Ammon's horn (tissue), 1 donor: ENCODE measurements around the gene HAND1.

Source experiments
- DNase-seq: peaks from one replicate; pipeline ENCODE4 v3.0.0-alpha.2; 2016; ENCODE audit warnings: low spot score

HAND1 gene

GRCh38 chr5:154455585-154455984 is 22.4 kb downstream of the HAND1 start:
- no peak for DNase-seq

- no peak for DNase-seq
Measured at GRCh38 chr5:154451957-154452356, 26.1 kb downstream of the HAND1 start.

- DNase-seq, result no peak
Measured at GRCh38 chr5:154449786-154450185, 28.2 kb downstream of the HAND1 start.

GRCh38 chr5:154447089-154447725 is 30.8 kb downstream of the HAND1 start:
- DNase-seq, result no peak

- DNase-seq, result peak; percentile 46
Measured at GRCh38 chr5:154446195-154447088, 31.6 kb downstream of the HAND1 start.

GRCh38 chr5:154445422-154446194 is 32.4 kb downstream of the HAND1 start, which contains the start of gene SAP30L:
SAP30L (plus strand) TSS chr5:154445997; CDS start chr5:154446605, 608 bp downstream.
- DNase-seq, result peak; percentile 95

- no peak for DNase-seq
Measured at GRCh38 chr5:154444556-154445421, 33.2 kb downstream of the HAND1 start.

GRCh38 chr5:154442801-154443200 is 35.2 kb downstream of the HAND1 start:
- no peak for DNase-seq

- DNase-seq, result no peak
Measured at GRCh38 chr5:154440540-154440939, 37.5 kb downstream of the HAND1 start.

- no peak for DNase-seq
Measured at GRCh38 chr5:154437281-154437965, 40.6 kb downstream of the HAND1 start.

- DNase-seq, result no peak
Measured at GRCh38 chr5:154435226-154435625, 42.8 kb downstream of the HAND1 start.

- DNase-seq, result no peak
Measured at GRCh38 chr5:154430961-154431630, 46.9 kb downstream of the HAND1 start.

- DNase-seq, result no peak
Measured at GRCh38 chr5:154430466-154430865, 47.6 kb downstream of the HAND1 start.

- no peak for DNase-seq
Measured at GRCh38 chr5:154429341-154429740, 48.7 kb downstream of the HAND1 start.

GRCh38 chr5:154428208-154428607 is 49.8 kb downstream of the HAND1 start:
- no peak for DNase-seq
